ENCODE results near the gene LHFPL3.
"Not testable (repeated sequence)": the region's sequence is repeated elsewhere in the genome, so short reads cannot be mapped to it uniquely, and the experiment has no call there.

LHFPL3 gene

DNA sequence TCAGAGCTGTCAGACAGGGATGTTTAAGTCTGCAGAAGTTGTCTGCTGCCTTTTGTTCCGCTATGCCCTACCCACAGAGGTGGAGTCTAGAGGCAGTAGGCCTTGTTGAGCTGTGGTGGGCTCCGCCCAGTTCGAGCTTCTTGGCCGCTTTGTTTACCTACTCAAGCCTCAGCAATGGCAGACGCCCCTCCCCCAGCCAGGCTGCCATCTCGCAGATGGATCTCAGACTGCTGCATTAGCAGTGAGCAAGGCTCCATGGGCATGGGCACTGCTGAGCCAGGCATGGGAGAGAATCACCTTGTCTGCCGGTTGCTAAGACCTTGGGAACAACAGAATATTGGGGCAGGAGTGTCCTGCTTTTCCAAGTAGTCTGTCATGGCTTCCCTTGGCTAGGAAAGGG, 267.2 kb downstream of the LHFPL3 start:
- not testable (repeated sequence) for DNase-seq (ENCODE audit: low spot score)

DNA sequence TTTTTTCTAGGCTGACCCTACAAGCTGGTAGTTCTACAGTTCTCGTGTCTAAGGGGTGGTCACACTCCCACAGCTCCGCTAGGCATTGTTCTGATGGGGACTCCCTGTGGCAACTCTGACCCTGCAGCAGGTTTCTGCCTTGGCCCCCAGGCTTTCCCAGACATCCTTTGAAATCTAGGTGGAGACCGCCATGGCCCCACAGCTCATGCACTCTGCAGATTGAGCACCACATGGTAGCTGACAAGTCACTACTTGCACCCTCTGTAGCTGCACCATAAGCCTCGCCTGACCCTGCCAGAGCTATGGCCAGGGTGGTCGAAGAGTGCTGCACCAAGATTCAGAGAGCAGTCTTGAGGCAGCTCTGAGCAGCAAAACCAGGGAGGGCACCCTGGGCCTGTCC, 275.6 kb downstream of the LHFPL3 start:
- no peak for DNase-seq (ENCODE audit: low spot score)

DNA sequence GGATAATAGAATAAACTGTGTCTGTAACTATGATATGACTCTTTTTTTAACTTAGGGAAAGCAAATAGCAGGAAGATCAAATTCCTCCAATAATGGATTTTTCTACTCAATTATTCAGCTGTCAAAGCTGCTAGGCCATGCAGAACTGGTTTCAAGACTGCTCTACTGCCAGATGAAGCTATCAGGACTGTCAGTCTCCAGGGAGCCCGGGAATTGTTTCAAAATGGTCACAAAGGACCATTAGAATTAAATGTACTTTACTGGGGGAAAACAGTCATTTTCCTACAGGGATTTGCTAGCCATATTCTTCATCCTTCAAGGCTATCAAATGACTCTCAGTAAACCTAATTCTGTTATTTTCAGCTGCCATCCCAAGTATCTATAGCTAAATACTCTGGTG, 276.3 kb downstream of the LHFPL3 start:
- DNase-seq (ENCODE audit: low spot score), result no peak

DNA sequence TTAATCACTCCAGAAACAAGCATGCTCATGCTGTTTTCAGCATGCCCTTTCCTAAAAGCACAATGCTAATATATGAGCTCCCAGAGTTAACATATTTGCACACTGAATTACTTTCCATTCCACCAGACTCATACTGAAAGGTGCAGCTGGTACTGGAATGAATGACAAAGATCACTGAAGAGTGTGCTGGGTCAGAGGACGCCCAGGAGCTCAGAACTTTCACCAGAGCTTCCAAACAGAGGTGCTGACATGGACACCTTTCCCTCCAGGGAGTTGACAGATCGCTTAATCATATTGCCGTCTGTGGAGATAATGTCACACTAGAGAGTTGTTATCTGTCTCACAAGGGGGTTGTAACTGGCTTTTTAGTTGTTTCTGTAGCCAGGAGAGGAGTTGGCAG, 292.9 kb downstream of the LHFPL3 start:
- DNase-seq (ENCODE audit: low spot score), result no peak

DNA sequence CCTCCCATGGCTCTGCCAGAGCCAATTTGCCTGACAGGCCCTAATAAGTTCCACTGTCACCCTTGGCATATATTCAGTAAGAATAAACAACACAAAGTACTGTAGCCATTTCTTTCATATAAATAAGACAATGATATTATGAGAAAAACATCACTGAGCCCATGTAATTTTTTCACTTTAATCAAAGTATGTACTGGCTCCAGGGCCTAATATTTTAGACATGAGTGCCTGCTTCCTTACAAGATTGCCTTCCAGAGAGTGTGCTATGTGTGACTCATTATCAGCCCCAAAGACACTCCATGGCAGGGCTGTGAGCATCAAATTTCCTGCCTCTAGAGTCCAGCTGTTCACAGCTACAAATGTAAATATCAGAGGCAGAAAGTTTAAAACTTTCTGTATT, 297.6 kb downstream of the LHFPL3 start:
- no peak for DNase-seq (ENCODE audit: low spot score)

DNA sequence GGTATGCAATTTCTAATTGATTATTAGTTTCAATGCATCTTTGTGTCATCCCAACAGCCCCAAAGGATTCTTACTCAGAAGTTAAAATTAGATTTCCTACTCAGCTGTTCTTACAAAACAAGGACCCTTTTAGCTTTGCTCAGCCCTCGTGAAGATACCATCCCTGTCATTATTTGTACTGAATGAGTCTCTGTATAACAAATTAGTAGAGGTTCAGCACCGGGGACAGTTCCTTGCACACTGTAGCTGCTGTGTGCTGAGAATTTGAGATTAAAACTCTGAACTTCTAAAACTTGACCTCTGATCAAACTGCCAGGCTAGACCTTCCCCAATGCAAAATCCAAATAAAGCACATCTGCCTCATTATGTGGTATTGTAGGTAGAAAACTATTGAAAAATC, 299.1 kb downstream of the LHFPL3 start:
- no peak for DNase-seq (ENCODE audit: low spot score)

DNA sequence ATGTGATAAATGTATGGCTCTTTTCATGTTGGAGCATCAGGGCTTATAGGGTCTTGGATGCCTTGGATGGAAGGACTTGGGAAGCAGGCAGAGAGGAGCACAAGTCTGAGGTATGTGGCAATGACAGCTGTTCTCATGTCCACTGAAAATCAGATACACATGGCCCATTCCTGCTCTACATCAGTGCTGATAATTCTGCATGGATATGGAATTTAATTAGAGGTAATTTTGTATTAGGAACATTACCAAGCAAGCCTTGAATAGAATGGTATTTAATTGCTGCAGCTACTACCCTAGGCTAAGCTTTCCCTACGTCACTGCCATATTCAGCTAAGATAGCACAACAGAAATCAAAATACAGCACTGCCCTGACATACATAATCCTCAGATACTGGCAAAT, 299.6 kb downstream of the LHFPL3 start:
- DNase-seq (ENCODE audit: low spot score), result no peak

DNA sequence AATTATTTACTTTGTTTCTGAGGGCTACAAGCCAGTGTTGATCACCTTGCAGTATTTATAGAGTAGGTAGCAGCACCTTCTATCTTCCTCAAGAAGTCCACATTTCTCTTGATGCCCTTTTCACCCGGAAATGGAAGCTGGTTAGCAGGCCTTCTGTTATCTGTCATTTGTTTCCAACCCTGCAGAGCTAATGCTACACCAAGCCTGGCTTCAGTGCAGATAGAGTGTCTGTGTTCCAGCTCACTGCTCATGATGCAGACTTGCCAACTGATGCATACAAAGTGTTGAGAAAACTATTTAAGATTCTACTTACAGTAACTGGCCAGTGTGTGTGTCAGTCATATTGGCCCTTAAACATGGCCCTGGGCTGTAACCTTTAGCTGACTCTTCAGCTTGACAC, 301.0 kb downstream of the LHFPL3 start:
- no peak for DNase-seq (ENCODE audit: low spot score)

DNA sequence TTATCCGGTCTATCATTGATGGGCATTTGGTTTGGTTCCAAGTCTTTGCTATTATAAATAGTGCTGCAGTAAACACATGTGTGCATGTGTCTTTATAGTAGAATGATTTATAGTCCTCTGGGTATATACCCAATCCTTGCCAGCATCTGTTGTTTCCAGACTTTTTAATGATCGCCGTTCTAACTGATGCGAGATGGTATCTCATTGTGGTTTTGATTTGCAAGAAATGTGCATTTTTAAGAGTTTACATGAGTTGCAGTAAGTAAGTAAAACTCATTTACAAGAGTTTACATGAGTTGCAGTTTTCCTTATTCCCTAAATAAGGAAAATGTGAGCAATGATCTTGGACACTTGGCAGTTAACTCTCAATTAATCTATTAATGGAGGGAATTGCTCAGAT, 312.1 kb downstream of the LHFPL3 start:
- no peak for DNase-seq (ENCODE audit: low spot score)

DNA sequence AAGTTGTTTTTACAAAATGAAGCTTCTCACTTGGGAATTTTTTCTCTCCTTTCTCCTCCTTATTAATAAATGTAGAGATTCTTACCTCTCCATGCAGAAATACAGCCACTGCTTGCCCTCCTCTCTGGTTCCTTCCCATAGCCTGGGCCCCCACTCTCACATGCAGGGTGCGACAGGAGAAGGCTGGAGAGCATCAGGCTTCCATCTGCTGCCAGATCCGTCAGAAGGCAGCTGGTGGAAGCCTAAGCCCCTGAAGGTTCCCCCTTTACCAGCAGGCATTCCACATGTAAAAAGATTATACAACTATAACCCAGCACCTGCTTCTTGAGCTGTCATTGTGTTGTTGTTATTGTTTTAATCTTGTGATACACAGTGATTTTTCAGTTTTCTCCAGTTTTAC, 314.2 kb downstream of the LHFPL3 start:
- DNase-seq (ENCODE audit: low spot score), result no peak

DNA sequence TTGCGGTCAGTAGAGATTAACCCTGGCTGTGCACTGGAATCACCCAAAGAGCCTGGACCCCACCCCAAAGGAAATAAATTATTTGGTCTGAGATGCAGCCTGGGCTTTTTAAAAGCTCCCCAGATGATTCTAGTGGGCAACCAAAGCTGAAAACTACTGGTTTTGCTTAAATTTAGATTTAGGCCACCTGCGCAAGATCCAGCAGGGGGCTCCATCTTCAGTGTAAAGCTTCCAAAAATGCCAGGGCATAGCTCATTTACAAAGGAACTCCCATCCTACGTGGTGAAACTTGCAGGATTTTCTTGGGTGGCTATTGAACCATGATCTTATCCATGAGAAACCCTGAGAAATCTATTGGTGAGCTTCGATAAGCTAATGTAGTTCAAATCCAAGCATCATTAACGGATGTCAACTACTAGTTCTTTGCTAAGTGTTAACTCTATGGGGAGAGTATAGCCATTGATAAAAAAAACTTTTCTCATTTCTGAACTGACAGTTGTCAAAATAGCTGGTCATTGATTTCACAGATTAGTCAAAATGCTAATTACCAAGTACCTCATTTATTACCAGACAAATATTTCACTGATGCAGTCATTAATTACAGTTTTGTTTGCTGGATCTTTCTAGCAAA, 315.3 kb downstream of the LHFPL3 start:
- DNase-seq (ENCODE audit: low spot score), result no peak

DNA sequence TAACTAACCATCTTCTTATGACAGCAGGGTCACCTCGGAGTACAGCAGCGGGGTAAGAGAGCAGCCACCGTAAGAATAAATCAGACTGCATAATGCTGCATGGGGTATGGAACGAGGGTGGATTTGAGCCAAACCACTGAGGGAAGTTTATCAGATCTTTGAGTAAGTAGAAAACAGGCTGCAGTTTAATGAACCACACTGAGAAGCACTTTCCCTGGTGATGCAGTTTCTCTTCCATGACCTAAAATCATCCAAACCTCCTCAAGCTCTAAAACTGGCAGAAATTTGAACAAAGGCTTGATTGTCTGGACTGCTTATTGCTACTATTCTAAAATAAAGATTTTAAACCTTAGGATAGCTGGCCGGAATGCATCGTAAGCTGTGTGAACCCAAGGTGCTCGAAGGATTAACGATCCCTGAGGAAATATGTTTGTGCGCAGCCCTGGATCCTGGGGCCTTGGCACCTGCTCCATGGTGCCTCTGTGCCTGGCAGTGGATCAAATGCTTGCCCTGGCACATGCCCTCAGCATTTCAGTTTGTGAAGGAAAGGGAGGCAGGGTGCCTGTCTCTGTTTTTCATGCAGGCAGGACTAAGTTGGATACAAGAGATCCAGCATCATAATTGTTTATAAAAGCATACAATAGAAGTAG, 322.7 kb downstream of the LHFPL3 start:
- DNase-seq (ENCODE audit: low spot score), result no peak

DNA sequence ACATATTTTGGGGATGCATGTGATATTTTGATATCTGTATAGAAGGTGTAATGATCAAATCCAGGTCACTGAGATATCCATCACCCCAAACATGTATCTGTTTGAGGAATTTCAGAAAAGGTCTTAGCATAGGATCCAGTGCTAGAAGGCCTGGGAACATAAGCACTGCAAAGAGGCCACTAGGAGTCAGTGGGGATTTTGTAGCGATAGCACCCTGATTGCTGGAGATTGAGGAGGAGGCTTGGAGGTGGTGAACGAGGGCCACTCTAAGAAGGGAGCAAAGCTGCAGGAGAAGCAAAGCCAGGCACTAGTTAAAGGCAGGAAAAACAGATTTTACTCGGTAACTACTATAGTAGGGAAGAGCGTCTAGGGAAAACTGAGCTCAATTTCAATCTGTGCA, 324.0 kb downstream of the LHFPL3 start:
- DNase-seq (ENCODE audit: low spot score), result no peak

DNA sequence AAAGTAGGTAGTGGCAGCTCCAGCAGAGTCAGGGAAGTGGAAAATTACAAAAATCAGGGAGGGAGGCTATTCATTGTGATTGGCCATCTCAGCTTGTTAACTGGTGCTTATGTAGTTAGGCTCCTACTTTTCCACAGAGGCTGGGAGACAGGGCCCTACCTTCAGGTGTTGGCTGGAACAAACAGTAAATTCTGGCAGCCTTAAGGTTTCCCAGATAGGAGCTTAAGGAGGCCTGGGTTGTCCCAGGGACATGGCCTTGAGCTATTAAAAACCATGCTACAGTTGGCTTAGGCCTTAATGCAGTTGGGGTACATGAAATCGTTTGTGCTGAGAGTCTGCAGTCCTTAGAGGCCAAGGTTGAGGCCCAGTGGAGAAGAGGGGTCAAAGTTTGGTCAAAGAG, 324.5 kb downstream of the LHFPL3 start:
- DNase-seq (ENCODE audit: low spot score), result no peak

DNA sequence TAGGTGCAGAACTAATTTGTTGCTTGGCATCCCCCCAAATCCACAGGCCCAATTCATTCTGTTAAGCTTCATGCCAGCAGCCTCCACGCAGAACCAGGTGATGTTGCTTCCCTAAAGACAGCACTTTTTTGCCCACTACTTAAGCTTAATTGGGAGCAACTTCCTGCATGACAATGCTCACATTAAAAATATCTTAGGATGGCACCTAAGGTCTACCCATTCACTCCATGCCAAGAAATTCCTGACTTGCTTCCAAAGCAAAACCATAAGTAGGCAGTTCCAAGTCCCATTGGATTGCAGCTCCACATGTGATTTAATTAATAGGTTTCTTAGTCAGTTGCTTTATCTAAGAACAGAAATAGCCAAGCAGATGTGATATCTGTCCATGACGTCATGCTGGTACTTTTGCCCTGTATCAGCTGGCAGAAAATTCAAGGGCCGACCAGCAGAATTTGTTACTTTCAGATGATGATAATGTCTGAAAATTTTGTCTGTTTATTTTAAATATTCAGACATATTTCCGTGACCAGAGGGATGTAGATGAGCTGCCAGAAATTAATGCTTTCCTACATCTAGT, 325.5 kb downstream of the LHFPL3 start:
- DNase-seq (ENCODE audit: low spot score), result no peak

DNA sequence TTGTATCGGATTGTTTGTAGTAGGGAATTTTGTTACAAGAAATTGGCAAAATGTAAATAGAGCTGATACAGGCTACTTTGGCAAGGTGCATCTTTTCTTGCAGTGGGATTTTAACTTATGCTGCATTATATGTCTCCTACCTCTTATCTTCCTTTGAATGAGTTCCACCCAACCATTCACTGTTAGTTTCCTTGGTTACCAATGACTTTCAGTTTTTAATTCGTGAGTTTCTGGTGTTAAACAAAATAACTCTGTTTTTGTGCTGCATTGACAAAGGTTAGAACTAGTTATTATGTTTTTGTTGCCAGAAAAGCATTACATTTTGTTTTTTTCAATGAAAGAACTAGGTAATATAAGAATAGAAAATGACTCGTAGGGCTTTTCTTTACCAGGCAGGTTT, 327.2 kb downstream of the LHFPL3 start:
- DNase-seq (ENCODE audit: low spot score), result no peak

DNA sequence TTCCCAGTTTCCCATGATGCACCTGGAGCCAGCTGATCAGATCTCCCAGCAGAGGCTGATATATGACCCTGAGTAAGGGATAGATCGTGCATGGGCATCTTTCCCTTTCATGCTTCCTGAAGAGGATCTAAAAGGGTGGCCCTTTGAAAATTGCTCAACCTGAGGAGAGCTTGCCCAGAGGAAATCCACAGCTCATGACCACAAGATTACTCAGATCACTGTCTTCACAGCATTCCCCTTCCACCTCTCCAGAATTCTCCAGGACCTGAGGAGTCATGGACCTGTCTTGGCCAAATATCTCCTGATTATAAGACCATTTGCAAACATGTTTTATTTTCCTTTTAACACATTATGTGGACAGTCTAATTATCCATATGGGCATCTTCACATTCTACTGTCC, 328.1 kb downstream of the LHFPL3 start:
- DNase-seq (ENCODE audit: low spot score), result no peak

DNA sequence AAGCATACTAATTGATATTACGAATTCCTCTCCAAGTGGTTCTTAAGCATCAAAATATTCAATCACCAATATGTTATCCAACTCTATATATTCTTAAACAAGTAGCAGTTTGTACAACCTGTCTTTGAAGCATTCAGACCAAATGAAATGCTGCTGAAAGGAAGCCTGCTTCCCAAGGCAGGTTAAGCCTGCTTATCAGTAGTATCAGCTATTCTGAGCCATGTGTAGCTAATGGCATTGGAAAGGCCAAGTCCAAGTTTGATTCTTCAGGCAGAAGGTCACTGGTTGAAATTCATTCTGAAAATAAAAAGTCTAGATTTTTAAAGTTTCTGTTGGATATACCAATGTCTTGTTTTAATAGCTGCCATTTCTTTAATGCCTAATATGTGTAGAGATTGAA, 328.7 kb downstream of the LHFPL3 start:
- DNase-seq (ENCODE audit: low spot score), result no peak

DNA sequence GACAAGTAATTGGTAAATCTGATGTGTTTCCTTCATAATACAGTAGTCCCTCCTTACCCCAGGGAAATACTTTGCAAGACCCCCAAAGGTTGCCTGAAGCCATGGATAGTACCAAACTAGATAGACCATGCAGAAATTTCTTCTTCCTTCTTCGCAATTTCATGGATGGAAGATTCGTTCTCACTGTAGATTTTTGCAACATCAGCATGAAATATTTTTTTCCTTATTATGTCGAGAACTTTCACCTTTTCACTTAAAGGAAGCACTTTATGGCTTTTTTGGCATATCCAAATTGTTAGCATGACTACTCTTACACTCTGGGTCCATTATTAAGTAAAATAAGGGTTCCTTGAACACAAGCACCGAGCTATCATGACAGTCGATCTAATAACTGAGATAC, 333.2 kb downstream of the LHFPL3 start:
- no peak for DNase-seq (ENCODE audit: low spot score)

DNA sequence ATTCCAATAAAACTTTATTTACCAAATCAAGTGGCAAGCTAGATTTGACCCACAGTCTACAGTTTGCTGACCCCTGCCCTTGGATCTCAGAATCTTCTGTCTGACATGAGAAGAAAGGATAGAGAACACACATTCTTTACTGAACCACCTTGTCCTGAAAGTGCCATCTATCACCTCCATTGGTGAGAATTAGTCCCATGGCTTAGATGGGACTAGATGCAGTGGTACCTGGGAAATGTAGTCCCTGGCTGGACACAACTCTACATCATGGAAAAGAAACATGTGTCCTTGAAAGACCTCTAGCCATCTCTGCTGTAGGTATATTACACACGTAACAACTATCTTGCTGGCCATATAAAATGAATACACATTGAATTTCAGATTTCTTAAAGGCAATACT, 336.2 kb downstream of the LHFPL3 start:
- no peak for DNase-seq (ENCODE audit: low spot score)

DNA sequence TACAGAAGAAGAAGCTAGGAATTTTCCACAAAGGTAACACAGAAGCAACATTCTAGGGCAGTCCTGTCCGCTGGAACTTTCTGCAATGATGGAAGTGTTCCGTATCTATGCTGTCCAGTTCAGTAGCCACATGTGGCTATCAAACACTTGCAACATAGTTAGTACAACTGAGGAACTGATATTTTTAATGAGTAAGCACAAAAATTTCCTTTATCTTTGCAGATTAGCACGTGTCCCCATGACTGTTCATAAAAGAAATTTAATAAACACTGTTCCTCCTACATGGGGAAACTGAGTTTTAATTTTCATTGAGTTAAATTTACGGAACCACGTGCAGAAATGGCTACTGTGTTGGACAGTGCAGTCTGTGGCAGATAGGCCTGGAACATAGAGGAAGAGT, 349.2 kb downstream of the LHFPL3 start:
- DNase-seq (ENCODE audit: low spot score), result no peak

DNA sequence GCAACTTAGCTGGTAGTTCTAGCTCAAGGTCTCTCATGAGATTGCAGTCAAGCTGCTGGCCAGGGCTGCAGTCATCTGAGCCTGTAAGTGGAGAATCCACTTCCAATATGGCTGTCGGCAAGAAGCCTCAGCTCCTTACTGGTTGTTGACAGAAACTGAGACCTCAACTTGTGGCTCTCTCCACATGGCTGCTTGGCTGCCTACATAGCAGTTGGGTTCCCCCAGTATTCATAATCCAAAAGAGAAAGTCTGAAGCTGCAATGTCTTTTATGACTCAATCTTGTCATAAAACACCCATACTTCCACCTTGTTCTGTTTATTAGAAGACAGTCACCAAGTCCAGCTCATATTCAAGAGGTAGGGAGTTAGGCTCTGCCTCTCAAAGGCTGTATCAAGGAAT, 350.7 kb downstream of the LHFPL3 start:
- no peak for DNase-seq (ENCODE audit: low spot score)

DNA sequence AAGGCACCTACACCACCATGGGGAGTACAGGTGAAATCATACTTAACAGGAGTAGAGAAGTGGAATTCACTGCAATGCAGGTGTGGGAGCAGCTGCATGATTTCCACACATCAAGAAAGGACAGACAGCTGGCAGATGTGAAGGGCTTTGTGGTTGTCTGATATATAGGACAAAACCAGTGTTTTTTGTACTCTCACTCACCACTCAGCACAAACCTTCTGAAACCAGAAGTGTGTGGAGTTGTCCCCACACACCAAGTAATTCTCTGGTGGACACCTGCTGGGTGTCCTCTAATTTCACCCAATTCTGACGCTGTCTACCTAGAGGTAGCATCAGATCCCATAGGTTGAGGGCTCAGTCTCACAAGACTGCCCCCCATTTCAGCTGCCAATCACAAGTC, 357.9 kb downstream of the LHFPL3 start:
- DNase-seq (ENCODE audit: low spot score), result no peak

DNA sequence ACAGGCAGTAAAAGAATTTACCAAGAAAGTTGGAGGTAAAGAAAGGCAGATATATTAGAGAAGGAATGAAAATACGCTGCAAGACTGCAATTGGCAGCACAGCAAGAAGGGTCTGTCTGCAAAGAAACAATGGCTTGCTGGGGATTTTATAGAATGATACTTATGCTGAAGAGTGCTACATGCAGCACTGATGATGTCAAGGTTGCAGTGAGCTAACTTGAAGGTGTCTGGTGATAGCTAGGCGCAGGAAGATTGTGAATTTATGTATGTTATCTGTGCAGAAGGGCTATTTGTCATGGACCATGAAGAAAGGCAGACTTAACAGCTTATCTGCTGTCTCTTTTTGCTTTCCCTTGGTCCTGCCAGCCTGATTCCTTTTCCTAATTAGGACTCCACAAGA, 366.3 kb downstream of the LHFPL3 start:
- no peak for DNase-seq (ENCODE audit: low spot score)
